K562 (cell line): Measurements from ENCODE around the gene CBFA2T3. TPM values are rescaled to one million over a fixed set of nuclear protein-coding genes. Genes with fewer than 3 reads are reported as not detected.

ENCODE experiments used
- ATAC-seq: fragments of 200-7000 bp; cut with Tn5 transposase; 3 replicates; pipeline ENCODE4 v1.9.1; 2020; ENCODE audit warnings: moderate library complexity
- BruUV-seq: library from RNA; stranded (reverse); fragments of 400-500 nt; replicated peaks from 2 replicates; lab custom pipeline; 2021; lab: Mats Ljungman, UMichigan
- CTCF ChIA-PET: fragments of 300-600 bp; formaldehyde crosslinking; extraction: SDS; loops from one replicate; lab custom pipeline; 2021; ENCODE audit warnings: low intra/inter-chr PET ratio; lab: Yijun Ruan, JAX
- POLR2A ChIA-PET: fragments of 300-600, 350-650 bp; sonication (Branson Sonifier 250); formaldehyde crosslinking; extraction: SDS; loops from one replicate; lab custom pipeline; 2021; ENCODE audit warnings: antibody characterized with exemption, inconsistent platforms; lab: Yijun Ruan, JAX
- DNase-seq, 4 experiments: peaks; one replicate each; pipeline versions ENCODE4 v3.0.0 to v3.0.0-alpha.2; 2011 to 2018; ENCODE audit warnings: low spot score in 3 of 4, mixed read lengths in 3 of 4; ENCODE audit errors: extremely low read depth in 1 of 4
- FAIRE-seq: peaks from 2 replicates; lab custom pipeline; 2011; peaks lifted over from hg19 to GRCh38; lab: Jason Lieb, UNC
- H2AFZ ChIP-seq: 2 replicates; pipeline ENCODE4 v1.6.0; 2011; ENCODE audit warnings: low read depth, low read length, control low read depth, inconsistent platforms
- H3K27ac ChIP-seq: fragments of 200-600 bp; 3 replicates; pipeline ENCODE4 v1.8.0; 2011; ENCODE audit warnings: low read depth, mild to moderate bottlenecking, control low read depth, inconsistent platforms, low read length, moderate library complexity, mixed read lengths; ENCODE audit errors: extremely low read depth
- H3K27me3 ChIP-seq, 2 experiments: fragments of 300-600 bp in 1 of 2; 2 replicates in 1 of 2; 3 replicates in 1 of 2; pipeline versions ENCODE4 v1.6.0 to v1.8.0; 2011; ENCODE audit warnings: inconsistent platforms in 2 of 2, low read length in 2 of 2, mild to moderate bottlenecking in 1 of 2, mixed read lengths in 1 of 2, moderate library complexity in 1 of 2; ENCODE audit not compliant: control insufficient read depth in 2 of 2, insufficient read depth in 2 of 2
- H3K36me3 ChIP-seq: fragments of 300-600 bp; 3 replicates; pipeline ENCODE4 v1.8.0; 2011; ENCODE audit warnings: mild to moderate bottlenecking, low read length, inconsistent platforms; ENCODE audit not compliant: control insufficient read depth, insufficient read depth
- H3K4me1 ChIP-seq, 2 experiments: fragments of 200-600 bp in 1 of 2; replicated peaks in 1 of 2; 2 replicates in 1 of 2; 3 replicates in 1 of 2; pipeline versions ENCODE4 v1.5.1 to v1.8.0; 2011; ENCODE audit warnings: inconsistent platforms in 2 of 2, low read length in 2 of 2, mild to moderate bottlenecking in 1 of 2, mixed read lengths in 1 of 2, moderate library complexity in 1 of 2; ENCODE audit not compliant: control insufficient read depth in 2 of 2, insufficient read depth in 2 of 2
- H3K4me2 ChIP-seq: 2 replicates; pipeline ENCODE4 v1.6.1; 2011; ENCODE audit warnings: low read length, control low read depth, inconsistent platforms, mixed read lengths; ENCODE audit not compliant: insufficient read depth
- H3K4me3 ChIP-seq: fragments of 200-600 bp; sonication (generic), shearing (Covaris generic); 2 replicates; pipeline ENCODE4 v1.5.1; 2016; ENCODE audit warnings: control low read depth, inconsistent platforms
- H3K79me2 ChIP-seq: fragments of 200-600 bp; 3 replicates; pipeline ENCODE4 v1.8.0; 2011; ENCODE audit warnings: low read length, inconsistent platforms; ENCODE audit not compliant: control insufficient read depth, insufficient read depth
- H3K9ac ChIP-seq, 2 experiments: 2 replicates each; pipeline versions ENCODE4 v1.6.0 to v1.6.1; 2011; ENCODE audit warnings: low read depth in 2 of 2, low read length in 2 of 2, control low read depth in 1 of 2, inconsistent platforms in 1 of 2, mild to moderate bottlenecking in 1 of 2, mixed read lengths in 1 of 2; ENCODE audit not compliant: insufficient read depth in 1 of 2
- H3K9me1 ChIP-seq: one replicate; pipeline ENCODE4 v1.6.0; 2011; ENCODE audit warnings: inconsistent platforms, mild to moderate bottlenecking, low read length, moderate library complexity; ENCODE audit not compliant: control insufficient read depth, insufficient read depth
- H3K9me3 ChIP-seq: replicated peaks from 2 replicates; pipeline ENCODE4 v1.5.1; 2011; ENCODE audit warnings: low read depth, low read length, inconsistent platforms; ENCODE audit not compliant: control insufficient read depth, insufficient read depth
- H4K20me1 ChIP-seq: replicated peaks from 2 replicates; pipeline ENCODE4 v1.6.1; 2011; ENCODE audit warnings: low read length, inconsistent platforms, mixed read lengths; ENCODE audit not compliant: control insufficient read depth, insufficient read depth
- CBFB ChIP-seq: sonication (generic); formaldehyde crosslinking; IDR thresholded peaks from 2 replicates; pipeline ENCODE4 v1.4.0; 2020; ENCODE audit warnings: mild to moderate bottlenecking, missing genetic modification reagents
- CCAR2 ChIP-seq: fragments of 200-400 bp; formaldehyde crosslinking; IDR thresholded peaks from 2 replicates; pipeline ENCODE4 v1.6.1; 2017; ENCODE audit warnings: mild to moderate bottlenecking, low read depth, low read length
- CHD4 ChIP-seq: fragments of 200-600 bp; sonication (generic); IDR thresholded peaks from 3 replicates; pipeline ENCODE4 v1.6.1; 2012; ENCODE audit warnings: low read depth, mild to moderate bottlenecking, mixed read lengths, low read length, inconsistent platforms; ENCODE audit not compliant: insufficient read depth, insufficient replicate concordance, poor library complexity, severe bottlenecking
- DNMT1 ChIP-seq: fragments of 450-650 bp; IDR thresholded peaks from 2 replicates; pipeline ENCODE4 v1.6.1; 2016; ENCODE audit warnings: antibody characterized with exemption, mild to moderate bottlenecking
- FOS ChIP-seq: IDR thresholded peaks from 3 replicates; pipeline ENCODE4 v1.6.1; 2011; ENCODE audit not compliant: insufficient read length; ENCODE audit errors: extremely low read depth
- FOXP4 ChIP-seq: sonication (generic); formaldehyde crosslinking; IDR thresholded peaks from 2 replicates; pipeline ENCODE4 v1.8.0; 2022; ENCODE audit warnings: mild to moderate bottlenecking, missing genetic modification reagents, borderline replicate concordance
- HIVEP1 ChIP-seq: fragments of 250-450 bp; sonication (Bioruptor Pico); IDR thresholded peaks from 2 replicates; pipeline ENCODE4 v1.4.0; 2020; ENCODE audit warnings: mild to moderate bottlenecking
- HMGN3 ChIP-seq: IDR thresholded peaks from 2 replicates; pipeline ENCODE4 v1.6.1; 2011; ENCODE audit warnings: borderline replicate concordance, low read depth, mild to moderate bottlenecking, mixed read lengths, low read length; ENCODE audit not compliant: insufficient read length; ENCODE audit errors: extremely low read depth
- MEF2D ChIP-seq: conservative IDR thresholded peaks from 2 replicates; pipeline ENCODE4 v1.6.1; 2016; ENCODE audit warnings: low read depth, missing genetic modification characterization, missing compliant biosample characterization
- NFATC3 ChIP-seq: fragments of 450-650 bp; IDR thresholded peaks from 2 replicates; pipeline ENCODE4 v1.6.1; 2017; ENCODE audit warnings: mild to moderate bottlenecking
- PCBP2 ChIP-seq: fragments of 200-400 bp; formaldehyde crosslinking; IDR thresholded peaks from 2 replicates; pipeline ENCODE4 v1.6.1; 2018; ENCODE audit warnings: low read length, low read depth, mild to moderate bottlenecking, moderate library complexity; ENCODE audit not compliant: poor library complexity, severe bottlenecking
- PRPF4 ChIP-seq: fragments of 200-400 bp; formaldehyde crosslinking; IDR thresholded peaks from one replicate; pipeline ENCODE4 v1.6.1; 2017; ENCODE audit warnings: low read length, low read depth, mild to moderate bottlenecking; ENCODE audit not compliant: insufficient read depth, poor library complexity, severe bottlenecking
- SMARCA5 ChIP-seq: fragments of 450-650 bp; IDR thresholded peaks from 2 replicates; pipeline ENCODE4 v1.6.1; 2016
- ZNF551 ChIP-seq: fragments of 250-450 bp; sonication (Bioruptor Pico); IDR thresholded peaks from 2 replicates; pipeline ENCODE4 v1.5.0; 2021; ENCODE audit warnings: mild to moderate bottlenecking, moderate library complexity
- ZNF766 ChIP-seq: fragments of 200-800 bp; sonication (Bioruptor generic); conservative IDR thresholded peaks from 2 replicates; pipeline ENCODE4 v1.6.1; 2016; ENCODE audit warnings: missing genetic modification characterization, missing compliant biosample characterization
- ZNF830 ChIP-seq: fragments of 250-450 bp; sonication (Bioruptor Pico); IDR thresholded peaks from 2 replicates; pipeline ENCODE4 v1.5.0; 2021; ENCODE audit warnings: mild to moderate bottlenecking
- WGBS: fragments of 100-300 bp; shearing (Covaris generic); methylation state at CpG from one replicate; pipeline ENCODE4 v1.1.6; 2016; ENCODE audit warnings: low coverage, mixed read lengths; ENCODE audit not compliant: insufficient coverage; ENCODE audit errors: missing lambda C conversion rate; 5-methylcytosine and 5-hydroxymethylcytosine counted together
- in situ Hi-C: fragments of 300-500 bp; cut with MboI; formaldehyde crosslinking; loops from 4 replicates; pipeline ENCODE4 v1.15.0; 2018; ENCODE audit warnings: inconsistent platforms, mixed read lengths
- intact Hi-C: fragments of 100-400 bp; cut with micrococcal nuclease; formaldehyde crosslinking; loops from 2 replicates; pipeline ENCODE4 v1.14.2; 2022
- polyA plus RNA-seq, 8 experiments: library from polyadenylated mRNA; depleted of rRNA in 4 of 8; stranded (reverse) in 5 of 8; unstranded in 3 of 8; fragments of >200 nt; fragmentation: Nextera tagmentation in 2 of 8; fragmentation: Illumina TruSeq in 1 of 8; extraction: Ambion mirVana in 2 of 8; extraction: Trizol in 1 of 8; gene quantifications; 2 replicates each; pipeline versions ENCODE4 v1.2.1 to v1.2.3, GENCODE V29; 2011 to 2014; ENCODE audit warnings: inconsistent platforms in 1 of 8, missing spikeins in 1 of 8
- total RNA-seq, 7 experiments: library from RNA; depleted of rRNA in 6 of 7; stranded (reverse); fragments of >200 nt in 6 of 7; fragmentation: Illumina TruSeq in 2 of 7; extraction: Trizol in 2 of 7; gene quantifications; 2 replicates each; pipeline versions ENCODE4 v1.2.1 to v1.2.3, GENCODE V29; 2011 to 2021; ENCODE audit warnings: low replicate concordance in 1 of 7
- TF ChIP-seq, protein P1 (sequence below): sonication (generic); formaldehyde crosslinking; IDR thresholded peaks from 2 replicates; pipeline ENCODE4 v1.8.1; 2023; ENCODE audit warnings: mild to moderate bottlenecking, missing genetic modification reagents

The CBFA2T3 gene
- total and polyA plus RNA-seq, 9 of the 15 experiments (the other 6 are each of a cell fraction or from before 2014, with no cell fraction given), result 2.3 to 145 (median 6.7) TPM

DNA sequence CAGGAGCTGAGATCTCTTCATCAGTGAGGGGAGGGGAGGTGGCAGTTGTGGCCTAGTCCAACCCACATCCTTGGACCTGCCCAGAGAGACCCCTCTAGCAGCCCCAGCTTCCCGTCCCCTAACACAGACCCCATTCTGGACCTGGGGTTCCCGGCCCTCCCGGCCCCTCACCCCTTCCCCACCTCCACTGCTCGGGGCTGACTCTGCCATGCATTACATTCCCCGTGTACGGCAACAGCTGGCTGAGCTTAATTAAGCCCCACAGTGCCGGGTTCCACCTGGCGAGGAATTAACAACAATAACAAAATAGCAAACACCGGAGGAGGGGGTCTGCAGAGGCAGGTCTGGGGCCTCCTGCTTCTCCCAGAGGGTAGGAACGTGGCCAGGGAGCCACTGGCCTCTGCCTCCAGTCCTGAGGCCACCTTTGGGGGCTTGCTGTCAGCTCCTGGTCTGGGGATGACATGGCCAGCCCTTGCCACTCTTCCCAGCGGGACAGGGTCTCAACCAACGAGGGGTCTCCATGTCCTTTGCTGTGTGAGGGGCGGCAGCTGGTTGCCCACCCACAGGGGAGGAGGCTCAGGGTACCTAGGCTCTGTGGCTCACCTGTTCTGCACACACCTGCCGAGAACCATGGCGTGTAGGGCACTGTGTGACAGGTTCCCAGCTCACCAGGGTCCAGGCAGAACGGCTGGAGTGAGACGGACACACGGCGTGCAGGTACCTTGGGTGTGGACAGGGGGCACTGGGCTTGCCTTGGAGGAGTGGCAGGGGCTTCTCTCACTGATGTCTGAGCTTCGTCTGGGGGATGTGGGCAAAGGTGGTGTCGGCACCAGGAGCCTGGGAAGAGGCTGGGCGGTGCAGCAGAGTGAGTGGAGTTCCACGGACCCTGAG, 46.9 kb upstream of the CBFA2T3 start:
- Histone ChIP-seq H2AFZ (no peak overlapping the region), H3K79me2 (0 out of 3 replicates have a peak, but pooled peaks cover 5% of the 10 kb centered on the region), H3K27ac (no peak overlapping the region), H3K4me2 (no peak overlapping the region), H3K4me1 (peaks cover 34 to 45% of the 10 kb centered on the region in 2 experiments), H3K9me3 (no peaks in the 10 kb centered on the region), H3K9me1 (no peaks in the 10 kb centered on the region), H3K36me3 (no peaks in the 10 kb centered on the region), H3K4me3 (no peak overlapping the region), H4K20me1 (no peaks in the 10 kb centered on the region), H3K9ac (0 out of 4 replicates have a peak overlapping the region, but pooled peaks of 1 of the 2 experiments have one; percentile 15), H3K27me3 (no peaks in the 10 kb centered on the region)
- intact Hi-C loops (no loop called here), in situ Hi-C loops (no loop called here)
- no peak for ATAC-seq
- ChIA-PET CTCF (no interaction called here), POLR2A (interaction anchor here (0.6 to 1.1 kb wide), 3 partner anchors 10 to 499 kb away, joined by 3 to 6 read pairs (median 3); no protein-coding TSS in a partner anchor)
- no TSS peak for BruUV-seq
- no peak for FAIRE-seq
- no peak for DNase-seq
- 63% methylated on average over 23 of the region's 23 CpGs for WGBS
- TF ChIP-seq FOS (no peak), ZNF830 (CRISPR knock-in tag) (no peak), PRPF4 (no peak), NFATC3 (no peak), DNMT1 (no peak), SMARCA5 (no peak), HIVEP1 (no peak), MEF2D (tag) (no peak), CCAR2 (no peak), PCBP2 (no peak), HMGN3 (no peak), CBFB (CRISPR knock-in tag) (no peak), CHD4 (no peak), ZNF551 (CRISPR knock-in tag) (no peak), FOXP4 (no peak), ZNF766 (CRISPR knock-in tag) (no peak)
- TF ChIP-seq, protein P1, sequence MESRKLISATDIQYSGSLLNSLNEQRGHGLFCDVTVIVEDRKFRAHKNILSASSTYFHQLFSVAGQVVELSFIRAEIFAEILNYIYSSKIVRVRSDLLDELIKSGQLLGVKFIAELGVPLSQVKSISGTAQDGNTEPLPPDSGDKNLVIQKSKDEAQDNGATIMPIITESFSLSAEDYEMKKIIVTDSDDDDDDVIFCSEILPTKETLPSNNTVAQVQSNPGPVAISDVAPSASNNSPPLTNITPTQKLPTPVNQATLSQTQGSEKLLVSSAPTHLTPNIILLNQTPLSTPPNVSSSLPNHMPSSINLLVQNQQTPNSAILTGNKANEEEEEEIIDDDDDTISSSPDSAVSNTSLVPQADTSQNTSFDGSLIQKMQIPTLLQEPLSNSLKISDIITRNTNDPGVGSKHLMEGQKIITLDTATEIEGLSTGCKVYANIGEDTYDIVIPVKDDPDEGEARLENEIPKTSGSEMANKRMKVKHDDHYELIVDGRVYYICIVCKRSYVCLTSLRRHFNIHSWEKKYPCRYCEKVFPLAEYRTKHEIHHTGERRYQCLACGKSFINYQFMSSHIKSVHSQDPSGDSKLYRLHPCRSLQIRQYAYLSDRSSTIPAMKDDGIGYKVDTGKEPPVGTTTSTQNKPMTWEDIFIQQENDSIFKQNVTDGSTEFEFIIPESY (CRISPR knock-in tag), result no peak
